Measurements from ENCODE around the gene PLA2G5. TPM values are rescaled to one million over a fixed set of nuclear protein-coding genes. Genes with fewer than 3 reads are reported as not detected.
"Not testable (repeated sequence)": the region's sequence is repeated elsewhere in the genome, so short reads cannot be mapped to it uniquely, and the experiment has no call there.

The PLA2G5 gene
- not detected for total RNA-seq

GRCh38 chr1:20069874-20070273 is at the start of gene PLA2G5:
PLA2G5 (plus strand) TSS chr1:20070194; CDS start chr1:20084831, 14,637 bp downstream.
- no peak within 1 kb of the TSS for H3K27ac Mint-ChIP-seq
- CTCF ChIA-PET: no interaction called here
- no peak within 1 kb of the TSS for H3K4me3 Mint-ChIP-seq
- peaks cover 14% of the 10 kb centered on the region for H3K27me3 Mint-ChIP-seq
- DNase-seq (no peak), ATAC-seq (no peak)
- H3K4me1 Mint-ChIP-seq: no peaks in the 10 kb centered on the region
- H3K9me3 Mint-ChIP-seq (ENCODE audit: low read depth): no peaks in the 10 kb centered on the region
- no peaks in the 10 kb centered on the region for H3K36me3 Mint-ChIP-seq

DNA sequence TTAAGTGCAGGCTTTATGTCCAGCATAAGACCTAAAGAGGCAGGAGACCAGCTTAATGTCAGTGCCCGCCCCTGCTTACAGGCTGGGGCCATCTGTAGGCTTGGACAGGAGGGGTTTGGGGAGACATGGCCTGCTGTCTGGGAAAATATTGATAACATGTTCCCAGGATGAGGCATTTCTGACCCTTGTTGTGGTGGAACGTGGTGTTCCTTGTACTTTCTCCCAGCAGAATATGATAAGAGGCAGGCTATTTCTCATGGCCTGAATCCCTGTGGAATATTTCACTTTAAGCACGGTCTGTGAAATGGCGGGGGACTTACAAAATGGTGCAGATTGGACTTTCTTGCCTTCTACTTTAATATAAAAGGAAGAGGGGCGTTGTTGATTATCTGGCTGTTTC is 41.9 kb upstream of the PLA2G5 start:
- Mint-ChIP-seq H3K36me3 (no peaks in the 10 kb centered on the region), H3K9me3 (ENCODE audit: low read depth) (no peaks in the 10 kb centered on the region), H3K27ac (no peak overlapping the region), H3K27me3 (peaks cover 48% of the 10 kb centered on the region), H3K4me1 (no peaks in the 10 kb centered on the region), H3K4me3 (no peak overlapping the region)
- DNase-seq: no peak
- CTCF ChIA-PET: interaction anchor here (0.6 kb wide), 1 partner anchor 125 kb away, joined by 4 read pairs; no protein-coding TSS in a partner anchor
- ATAC-seq: no peak

DNA sequence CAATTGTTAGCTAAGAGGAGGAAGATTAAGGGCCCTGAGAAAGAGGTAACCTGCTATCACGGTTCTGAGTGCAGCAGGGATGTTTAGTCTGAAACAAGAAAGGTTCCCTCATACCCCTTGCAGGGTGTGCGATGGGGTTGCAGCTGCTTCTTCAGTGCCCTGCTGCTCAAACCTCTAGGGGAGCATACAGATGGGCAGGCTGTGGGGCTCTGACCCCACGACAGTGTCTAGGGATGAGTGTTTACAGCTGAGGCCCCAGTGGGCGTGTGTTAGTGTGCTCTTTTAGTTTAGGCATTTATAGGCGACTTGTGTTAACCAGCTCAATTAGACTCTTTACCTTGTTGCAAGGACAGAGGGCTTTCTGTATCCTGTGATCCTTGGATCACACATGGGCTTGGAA is 41.3 kb upstream of the PLA2G5 start:
- CTCF ChIA-PET: no interaction called here
- Mint-ChIP-seq H3K27me3 (peaks cover 49% of the 10 kb centered on the region), H3K36me3 (no peaks in the 10 kb centered on the region), H3K4me3 (no peak overlapping the region), H3K27ac (no peak overlapping the region), H3K9me3 (ENCODE audit: low read depth) (no peaks in the 10 kb centered on the region), H3K4me1 (no peaks in the 10 kb centered on the region)
- DNase-seq (no peak), ATAC-seq (no peak)

GRCh38 chr1:20029178-20029912 is 40.6 kb upstream of the PLA2G5 start:
- no peaks in the 10 kb centered on the region for H3K4me1 Mint-ChIP-seq
- CTCF ChIA-PET: no interaction called here
- DNase-seq: no peak
- ATAC-seq: no peak
- no peak overlapping the region for H3K4me3 Mint-ChIP-seq
- H3K9me3 Mint-ChIP-seq (ENCODE audit: low read depth): no peaks in the 10 kb centered on the region
- H3K27ac Mint-ChIP-seq: no peak overlapping the region
- no peaks in the 10 kb centered on the region for H3K36me3 Mint-ChIP-seq
- peaks cover 44% of the 10 kb centered on the region for H3K27me3 Mint-ChIP-seq

DNA sequence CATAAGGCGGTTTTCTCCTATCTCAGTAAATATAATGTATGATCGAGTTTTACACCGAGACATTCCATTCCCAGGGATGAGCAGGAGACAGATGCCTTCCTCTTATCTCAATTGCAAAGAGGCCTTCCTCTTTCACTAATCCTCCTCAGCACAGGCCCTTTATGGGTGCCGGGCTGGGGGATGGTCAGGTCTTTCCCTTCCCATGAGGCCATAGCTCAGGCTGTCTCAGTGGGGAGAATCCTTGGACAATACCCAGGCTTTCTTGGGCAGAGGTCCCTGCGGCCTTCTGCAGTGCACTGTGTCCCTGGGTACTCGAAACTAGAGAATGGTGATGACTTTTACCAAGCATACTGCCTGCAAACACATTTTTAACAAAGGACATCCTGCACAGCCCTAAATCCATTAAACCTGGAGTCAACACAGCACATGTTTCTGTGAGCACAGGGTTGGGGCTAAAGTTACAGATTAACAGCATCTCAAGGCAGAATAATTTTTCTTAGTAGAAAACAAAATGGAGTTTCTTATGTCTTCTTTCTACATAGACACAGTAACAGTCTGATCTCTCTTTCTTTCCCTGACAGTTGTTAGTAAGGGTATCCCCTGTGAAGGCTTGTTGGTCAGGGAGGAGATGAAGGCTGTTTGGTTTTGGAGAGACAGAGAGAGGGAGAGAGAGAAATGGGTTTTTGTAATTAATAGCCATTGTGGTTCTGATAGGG is 39.4 kb upstream of the PLA2G5 start:
- H3K27ac Mint-ChIP-seq; H3K4me3 Mint-ChIP-seq; H3K36me3 Mint-ChIP-seq; ATAC-seq; H3K4me1 Mint-ChIP-seq; CTCF ChIA-PET; DNase-seq; H3K9me3 Mint-ChIP-seq (ENCODE audit: low read depth): not testable (repeated sequence)
- peaks cover 43% of the 10 kb centered on the region for H3K27me3 Mint-ChIP-seq

DNA sequence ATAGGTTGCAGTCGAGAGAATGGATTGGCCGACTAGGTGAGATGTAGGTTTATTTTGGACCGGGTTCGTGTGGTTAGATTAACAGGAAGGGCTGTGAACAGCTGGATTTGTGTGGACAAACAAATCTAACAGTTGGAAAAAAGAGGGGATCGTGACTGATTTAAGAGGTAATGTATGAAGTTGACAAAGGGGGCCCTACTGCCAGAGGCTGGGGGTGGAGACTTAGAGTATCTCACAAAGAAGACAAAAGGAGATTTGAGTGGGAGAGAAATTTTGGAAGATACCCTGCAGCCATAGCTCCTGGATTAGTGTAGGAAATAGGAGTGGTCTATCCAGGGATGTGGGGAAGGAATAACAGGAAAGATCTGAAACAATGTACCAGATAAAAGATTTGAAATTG is 38.8 kb upstream of the PLA2G5 start:
- ATAC-seq: no peak
- H3K36me3 Mint-ChIP-seq: peaks cover 1% of the 10 kb centered on the region
- H3K4me1 Mint-ChIP-seq: no peaks in the 10 kb centered on the region

GRCh38 chr1:20031836-20032235 is 38.2 kb upstream of the PLA2G5 start:
- no peak for ATAC-seq
- Mint-ChIP-seq H3K9me3 (ENCODE audit: low read depth) (peaks cover under 1% of the 10 kb centered on the region), H3K27ac (no peak overlapping the region), H3K27me3 (peaks cover 35% of the 10 kb centered on the region), H3K4me3 (no peak overlapping the region), H3K36me3 (peaks cover 2% of the 10 kb centered on the region), H3K4me1 (no peaks in the 10 kb centered on the region)
- DNase-seq: no peak
- CTCF ChIA-PET: no interaction called here

More for the DNA sequence above, 38.8 kb upstream of the PLA2G5 start:
- no peak overlapping the region for H3K27ac Mint-ChIP-seq
- no peaks in the 10 kb centered on the region for H3K9me3 Mint-ChIP-seq (ENCODE audit: low read depth)
- no peak for DNase-seq
- CTCF ChIA-PET: no interaction called here
- no peak overlapping the region for H3K4me3 Mint-ChIP-seq
- H3K27me3 Mint-ChIP-seq: peaks cover 41% of the 10 kb centered on the region

DNA sequence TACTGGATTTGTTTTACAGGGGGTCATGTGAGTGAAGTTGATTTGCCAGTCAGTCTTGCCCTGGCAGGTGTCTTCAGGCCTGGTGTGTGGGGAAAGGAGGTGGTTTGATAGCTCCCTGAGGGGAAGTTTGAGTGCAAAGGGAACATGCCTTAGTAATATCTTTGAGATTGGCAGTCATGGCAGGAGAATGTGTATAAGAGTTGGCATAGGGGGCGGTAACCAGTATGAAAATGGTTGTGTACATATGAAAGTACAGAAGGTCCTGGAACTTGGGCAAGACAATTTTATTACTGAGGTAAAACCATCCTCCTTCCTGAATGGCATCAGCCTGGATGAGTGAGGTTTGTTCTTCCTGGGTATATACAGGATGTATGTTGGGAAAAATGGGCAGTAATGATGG is 37.6 kb upstream of the PLA2G5 start:
- Mint-ChIP-seq H3K27me3 (peaks cover 33% of the 10 kb centered on the region), H3K27ac (no peak overlapping the region), H3K9me3 (ENCODE audit: low read depth) (peaks cover 3% of the 10 kb centered on the region), H3K4me3 (no peak overlapping the region), H3K36me3 (peaks cover 3% of the 10 kb centered on the region), H3K4me1 (no peaks in the 10 kb centered on the region)
- CTCF ChIA-PET: no interaction called here
- ATAC-seq (no peak), DNase-seq (no peak)

- no peak overlapping the region for H3K27ac Mint-ChIP-seq
- H3K4me1 Mint-ChIP-seq: peaks cover 8% of the 10 kb centered on the region
- CTCF ChIA-PET: no interaction called here
- ATAC-seq (no peak), DNase-seq (no peak)
- peaks cover 3% of the 10 kb centered on the region for H3K36me3 Mint-ChIP-seq
- peaks cover 31% of the 10 kb centered on the region for H3K27me3 Mint-ChIP-seq
- H3K9me3 Mint-ChIP-seq (ENCODE audit: low read depth): peaks cover 3% of the 10 kb centered on the region
- H3K4me3 Mint-ChIP-seq: no peak overlapping the region
Measured at GRCh38 chr1:20033420-20033819, 36.6 kb upstream of the PLA2G5 start.

DNA sequence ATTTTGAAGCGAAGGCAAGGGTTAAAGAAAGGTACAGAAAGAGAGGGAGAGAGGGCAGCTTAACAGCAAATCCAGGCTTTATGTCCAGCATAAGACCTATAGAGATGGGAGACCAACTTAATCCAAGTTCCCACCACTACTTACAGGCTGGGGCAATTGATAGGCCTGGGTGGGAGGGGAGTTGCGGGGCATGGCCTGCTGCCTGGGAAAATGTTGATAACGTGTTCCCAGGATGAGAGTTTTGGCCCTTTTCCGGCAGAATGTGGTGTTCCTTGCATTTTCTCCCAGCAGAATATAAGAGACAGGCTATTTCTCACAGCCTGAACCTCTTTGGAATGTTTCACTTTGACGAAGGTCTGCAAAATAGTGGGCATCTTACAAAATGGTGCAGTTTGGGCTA is 34.9 kb upstream of the PLA2G5 start:
- H3K27me3 Mint-ChIP-seq: peaks cover 29% of the 10 kb centered on the region
- H3K4me3 Mint-ChIP-seq: no peak overlapping the region
- H3K36me3 Mint-ChIP-seq: peaks cover 3% of the 10 kb centered on the region
- CTCF ChIA-PET: no interaction called here
- no peak for ATAC-seq
- H3K9me3 Mint-ChIP-seq (ENCODE audit: low read depth): peaks cover 3% of the 10 kb centered on the region
- no peak overlapping the region for H3K27ac Mint-ChIP-seq
- H3K4me1 Mint-ChIP-seq: peaks cover 9% of the 10 kb centered on the region
- DNase-seq: no peak

DNA sequence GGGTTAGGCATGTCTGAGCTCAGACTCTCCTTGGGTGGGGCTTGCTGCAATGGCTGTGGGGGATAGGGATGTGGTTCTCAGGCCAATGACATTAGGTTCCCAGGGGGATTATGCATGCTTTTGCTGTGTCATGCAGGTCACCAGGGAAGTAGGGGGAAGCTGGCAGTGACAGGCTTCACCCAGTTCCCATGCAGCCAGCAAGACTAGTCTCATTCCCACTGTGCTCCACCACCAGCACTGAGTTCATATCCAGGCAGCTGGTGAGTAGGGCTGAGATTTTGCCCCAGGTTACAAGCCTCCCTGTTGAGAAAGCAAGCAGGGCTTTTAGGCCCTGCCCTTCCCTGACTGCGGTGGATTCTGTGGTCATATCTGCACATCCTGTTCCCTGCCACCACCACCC is 32.1 kb upstream of the PLA2G5 start:
- H3K27ac Mint-ChIP-seq: no peak overlapping the region
- H3K9me3 Mint-ChIP-seq (ENCODE audit: low read depth): peaks cover 3% of the 10 kb centered on the region
- ATAC-seq (no peak), DNase-seq (no peak)
- H3K36me3 Mint-ChIP-seq: peaks cover 3% of the 10 kb centered on the region
- CTCF ChIA-PET: no interaction called here
- H3K27me3 Mint-ChIP-seq: peaks cover 28% of the 10 kb centered on the region
- no peak overlapping the region for H3K4me3 Mint-ChIP-seq
- peaks cover 9% of the 10 kb centered on the region for H3K4me1 Mint-ChIP-seq

- Mint-ChIP-seq H3K27ac (no peak overlapping the region), H3K4me1 (no peaks in the 10 kb centered on the region), H3K4me3 (no peak overlapping the region), H3K9me3 (ENCODE audit: low read depth) (peaks cover 17% of the 10 kb centered on the region), H3K36me3 (peaks cover 6% of the 10 kb centered on the region), H3K27me3 (peaks cover 13% of the 10 kb centered on the region)
- no peak for ATAC-seq
- no peak for DNase-seq
- CTCF ChIA-PET: no interaction called here
Measured at GRCh38 chr1:20047096-20047495, 22.9 kb upstream of the PLA2G5 start.

- Mint-ChIP-seq H3K27me3 (peaks cover 13% of the 10 kb centered on the region), H3K27ac (no peak overlapping the region), H3K9me3 (ENCODE audit: low read depth) (peaks cover 26% of the 10 kb centered on the region), H3K36me3 (peaks cover 13% of the 10 kb centered on the region), H3K4me3 (no peak overlapping the region), H3K4me1 (no peaks in the 10 kb centered on the region)
- ATAC-seq (no peak), DNase-seq (no peak)
- CTCF ChIA-PET: interaction anchor here (1.2 kb wide), 1 partner anchor 10 kb away, joined by 3 read pairs; no protein-coding TSS in a partner anchor
Measured at GRCh38 chr1:20048563-20048962, 21.4 kb upstream of the PLA2G5 start.
